Suprapubic skin (tissue), 3 donors: ENCODE measurements around the gene VAV2.

ENCODE experiments used
- POLR2A ChIP-seq, 2 donors: fragments of 450-650 bp; IDR thresholded peaks; one replicate each; pipeline ENCODE4 v1.6.1; 2017; ENCODE audit warnings: antibody characterized with exemption in 2 of 2, mild to moderate bottlenecking in 2 of 2, moderate library complexity in 2 of 2
- TF ChIP-seq, protein P1 (sequence below), 2 donors: fragments of 200-600 bp in 1 of 2; fragments of 450-650 bp in 1 of 2; sonication (generic) in 1 of 2; IDR thresholded peaks; one replicate each; pipeline ENCODE4 v1.5.1; 2016 to 2019; ENCODE audit warnings: antibody characterized with exemption in 2 of 2, mild to moderate bottlenecking in 1 of 2, moderate library complexity in 1 of 2

DNA sequence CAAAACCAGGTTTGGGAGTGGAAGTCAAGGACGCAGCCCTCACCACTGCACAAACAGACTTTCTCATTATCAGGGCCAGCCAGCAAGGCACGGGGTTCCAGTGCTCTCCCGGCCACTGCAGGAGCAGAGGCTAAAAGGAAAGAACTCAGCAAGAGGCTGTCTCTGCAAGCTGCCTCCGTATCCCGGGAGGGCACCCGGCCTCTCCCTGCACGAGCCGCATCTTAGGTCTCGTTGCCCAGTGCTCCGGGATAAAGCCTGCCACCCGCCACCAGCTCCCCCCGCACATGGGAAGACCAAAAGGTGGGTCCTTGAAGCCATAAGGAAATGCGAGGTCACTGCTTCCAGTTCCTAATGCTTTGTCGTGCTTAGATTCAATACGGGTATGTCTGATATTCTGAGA lies 136.8 kb downstream of the VAV2 start:
- TF ChIP-seq POLR2A (IDR thresholded peaks at IDR 0.05), result no peak
- TF ChIP-seq, protein P1, sequence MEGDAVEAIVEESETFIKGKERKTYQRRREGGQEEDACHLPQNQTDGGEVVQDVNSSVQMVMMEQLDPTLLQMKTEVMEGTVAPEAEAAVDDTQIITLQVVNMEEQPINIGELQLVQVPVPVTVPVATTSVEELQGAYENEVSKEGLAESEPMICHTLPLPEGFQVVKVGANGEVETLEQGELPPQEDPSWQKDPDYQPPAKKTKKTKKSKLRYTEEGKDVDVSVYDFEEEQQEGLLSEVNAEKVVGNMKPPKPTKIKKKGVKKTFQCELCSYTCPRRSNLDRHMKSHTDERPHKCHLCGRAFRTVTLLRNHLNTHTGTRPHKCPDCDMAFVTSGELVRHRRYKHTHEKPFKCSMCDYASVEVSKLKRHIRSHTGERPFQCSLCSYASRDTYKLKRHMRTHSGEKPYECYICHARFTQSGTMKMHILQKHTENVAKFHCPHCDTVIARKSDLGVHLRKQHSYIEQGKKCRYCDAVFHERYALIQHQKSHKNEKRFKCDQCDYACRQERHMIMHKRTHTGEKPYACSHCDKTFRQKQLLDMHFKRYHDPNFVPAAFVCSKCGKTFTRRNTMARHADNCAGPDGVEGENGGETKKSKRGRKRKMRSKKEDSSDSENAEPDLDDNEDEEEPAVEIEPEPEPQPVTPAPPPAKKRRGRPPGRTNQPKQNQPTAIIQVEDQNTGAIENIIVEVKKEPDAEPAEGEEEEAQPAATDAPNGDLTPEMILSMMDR (IDR thresholded peaks at IDR 0.05), result no peak
